22Rv1 (cell line): ENCODE data around the gene PRR5.

Experiments
- H3K27ac ChIP-seq: fragments of 450-650 bp; 2 replicates; pipeline ENCODE4 v1.5.1; 2017
- ZFX ChIP-seq: fragments of 450-650 bp; IDR thresholded peaks from 2 replicates; pipeline ENCODE4 v1.6.1; 2017; ENCODE audit warnings: antibody characterized with exemption, borderline replicate concordance
- TF ChIP-seq, protein P1 (sequence below): fragments of 450-650 bp; IDR thresholded peaks from 2 replicates; pipeline ENCODE4 v1.5.1; 2017; ENCODE audit warnings: mild to moderate bottlenecking

PRR5 gene

DNA sequence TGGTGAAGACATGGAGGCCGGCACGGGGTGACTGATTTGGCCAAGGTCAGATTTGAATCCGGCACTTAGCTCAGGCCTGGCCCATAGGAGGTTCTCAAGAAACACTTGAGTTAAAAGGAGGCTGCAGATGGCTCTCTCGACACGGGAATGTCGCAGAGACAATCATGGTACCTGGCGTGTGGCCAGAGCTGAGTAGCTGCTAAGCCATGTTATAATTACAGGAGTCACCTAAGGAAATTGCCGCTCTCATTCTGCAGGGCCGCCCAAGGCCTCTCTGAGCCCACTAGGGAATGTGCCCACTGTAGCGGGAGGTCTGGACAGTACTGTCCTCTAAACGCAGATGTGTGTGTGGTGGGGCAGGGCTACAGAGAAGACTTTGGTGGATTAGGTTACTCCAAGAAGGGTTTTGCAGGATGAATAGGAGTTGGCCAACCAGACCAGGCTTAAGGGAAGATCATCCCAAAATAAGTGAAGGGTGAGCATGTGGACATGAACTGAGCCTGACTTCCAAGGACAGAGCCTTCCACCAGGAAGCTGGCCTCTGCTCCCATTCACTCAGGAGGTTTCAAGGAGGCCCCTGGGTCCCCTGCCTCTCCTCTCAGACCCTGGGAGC lies 19.3 kb upstream of the PRR5 start:
- no peak for TF ChIP-seq ZFX
- TF ChIP-seq, protein P1, sequence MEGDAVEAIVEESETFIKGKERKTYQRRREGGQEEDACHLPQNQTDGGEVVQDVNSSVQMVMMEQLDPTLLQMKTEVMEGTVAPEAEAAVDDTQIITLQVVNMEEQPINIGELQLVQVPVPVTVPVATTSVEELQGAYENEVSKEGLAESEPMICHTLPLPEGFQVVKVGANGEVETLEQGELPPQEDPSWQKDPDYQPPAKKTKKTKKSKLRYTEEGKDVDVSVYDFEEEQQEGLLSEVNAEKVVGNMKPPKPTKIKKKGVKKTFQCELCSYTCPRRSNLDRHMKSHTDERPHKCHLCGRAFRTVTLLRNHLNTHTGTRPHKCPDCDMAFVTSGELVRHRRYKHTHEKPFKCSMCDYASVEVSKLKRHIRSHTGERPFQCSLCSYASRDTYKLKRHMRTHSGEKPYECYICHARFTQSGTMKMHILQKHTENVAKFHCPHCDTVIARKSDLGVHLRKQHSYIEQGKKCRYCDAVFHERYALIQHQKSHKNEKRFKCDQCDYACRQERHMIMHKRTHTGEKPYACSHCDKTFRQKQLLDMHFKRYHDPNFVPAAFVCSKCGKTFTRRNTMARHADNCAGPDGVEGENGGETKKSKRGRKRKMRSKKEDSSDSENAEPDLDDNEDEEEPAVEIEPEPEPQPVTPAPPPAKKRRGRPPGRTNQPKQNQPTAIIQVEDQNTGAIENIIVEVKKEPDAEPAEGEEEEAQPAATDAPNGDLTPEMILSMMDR, result no peak
- no peak overlapping the region for H3K27ac ChIP-seq

DNA sequence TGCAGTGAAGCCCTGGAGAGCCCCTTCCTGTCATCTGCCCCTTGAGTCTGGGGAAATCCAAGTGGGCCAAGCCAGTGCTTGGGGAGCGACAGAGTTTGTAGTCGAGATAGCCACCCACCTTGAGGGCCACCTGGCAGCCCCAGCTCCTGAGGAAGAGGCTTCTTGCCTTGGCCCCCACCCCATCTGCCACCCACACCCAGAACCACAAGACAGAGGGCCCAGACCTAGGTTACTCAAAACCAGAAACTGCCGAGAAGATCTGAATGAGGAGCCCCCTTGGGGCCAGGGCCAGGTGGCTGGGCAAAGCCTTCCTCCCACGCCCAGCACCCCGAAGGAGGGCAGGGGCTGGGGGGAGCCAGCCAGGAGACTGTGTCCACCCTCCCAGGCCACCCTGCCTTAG lies 18.8 kb upstream of the PRR5 start:
- no peak overlapping the region for H3K27ac ChIP-seq
- no peak for TF ChIP-seq ZFX
- TF ChIP-seq, protein P1, result no peak

DNA sequence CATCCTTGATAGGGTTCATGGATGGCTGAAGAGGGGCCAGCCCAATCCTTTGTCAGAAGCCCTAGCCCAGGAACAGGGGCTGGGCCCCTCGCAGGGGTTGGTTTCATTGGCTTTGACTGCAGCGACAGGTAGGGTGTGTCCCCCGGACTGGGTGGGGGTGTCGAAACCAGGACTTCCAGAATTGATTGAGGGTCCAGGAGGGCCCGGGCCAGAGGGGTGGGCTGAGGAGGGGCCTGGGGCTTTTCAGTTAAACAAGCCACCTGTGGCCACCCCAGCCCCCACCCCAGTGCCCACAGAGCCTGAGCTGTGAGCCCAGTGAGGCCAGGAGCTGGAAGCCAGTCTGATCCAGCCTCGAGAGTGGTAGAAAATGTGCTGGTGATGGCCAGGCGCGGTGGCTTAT lies 18.1 kb upstream of the PRR5 start:
- TF ChIP-seq, protein P1, result no peak
- TF ChIP-seq ZFX, result no peak
- H3K27ac ChIP-seq, result no peak overlapping the region

DNA sequence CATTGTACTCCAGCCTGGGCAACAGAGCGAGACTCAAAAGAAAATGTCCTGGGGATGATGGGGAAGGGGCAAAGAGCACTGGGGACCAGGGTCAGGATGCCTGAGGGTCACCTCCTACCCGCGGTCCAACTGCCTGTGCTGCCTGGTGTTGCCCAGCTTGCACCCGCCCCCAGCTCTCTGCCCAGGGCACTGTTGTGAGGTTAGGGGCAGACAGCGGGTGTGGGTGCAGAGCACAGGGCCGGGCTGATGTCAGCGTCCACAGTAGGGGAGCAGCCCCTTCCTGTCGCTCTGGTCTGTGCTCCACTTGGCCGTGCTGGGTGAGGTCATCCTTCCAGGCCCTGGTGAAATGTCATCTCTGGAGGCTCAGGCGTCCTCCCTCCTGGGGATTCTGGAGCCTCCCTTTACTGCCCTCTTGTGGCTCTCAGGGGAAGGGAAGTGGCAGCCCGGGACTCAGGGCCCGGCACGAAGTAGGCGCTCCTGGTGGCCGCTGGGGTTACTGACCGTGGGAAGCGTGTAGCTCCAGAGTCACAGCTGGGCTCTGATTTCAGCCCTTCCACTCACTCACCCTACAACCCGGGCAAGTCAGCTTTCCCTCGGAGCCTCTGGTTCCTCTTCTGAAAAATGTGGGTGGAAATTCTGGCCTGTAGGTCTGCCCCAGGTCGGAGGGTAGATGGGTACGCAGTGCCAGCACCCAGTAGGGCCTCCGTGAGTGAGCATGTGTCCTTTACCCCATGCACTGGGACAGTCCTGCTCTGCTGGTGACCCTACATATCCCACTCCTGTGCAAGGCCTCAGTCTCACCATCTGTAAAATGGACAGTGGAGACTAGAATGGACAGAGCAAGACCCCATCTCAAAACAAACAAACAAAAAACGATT lies 17.3 kb upstream of the PRR5 start:
- H3K27ac ChIP-seq, result peak overlapping the region; percentile 47
- TF ChIP-seq, protein P1, result peak; percentile 99
- no peak for TF ChIP-seq ZFX

DNA sequence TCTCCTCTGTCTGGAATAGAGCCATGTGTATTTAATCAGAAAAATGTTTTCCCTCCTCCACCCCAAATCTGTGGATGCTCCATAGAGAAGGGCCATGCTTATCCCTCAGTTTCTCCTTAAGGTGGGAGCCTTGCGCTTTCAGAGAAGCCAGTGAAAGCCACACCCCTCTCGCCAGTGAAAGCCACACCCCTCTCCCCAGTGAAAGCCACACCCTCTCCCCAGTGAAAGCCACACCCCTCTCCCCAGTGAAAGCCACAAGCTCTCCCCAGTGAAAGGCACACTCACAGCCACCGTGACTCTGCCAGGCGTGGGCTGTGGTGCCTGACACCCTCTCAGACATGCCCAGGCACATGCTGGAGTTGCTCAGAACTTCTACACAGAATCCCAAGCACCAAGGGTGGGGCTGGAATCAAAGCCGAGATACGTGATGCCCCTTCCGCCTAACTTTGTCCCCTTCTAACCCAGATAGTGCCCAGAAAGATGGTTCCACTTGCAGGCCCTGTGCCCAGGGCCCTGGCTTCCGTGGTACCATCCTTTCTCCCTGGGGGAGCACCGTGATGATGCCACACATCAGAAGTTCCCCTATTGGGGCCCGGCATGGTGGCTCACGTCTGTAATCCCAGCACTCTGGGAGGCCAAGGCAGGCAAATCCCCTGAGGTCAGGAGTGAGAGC lies 16.5 kb upstream of the PRR5 start:
- TF ChIP-seq ZFX, result no peak
- TF ChIP-seq, protein P1, result no peak
- peak overlapping the region; percentile 47 for H3K27ac ChIP-seq

DNA sequence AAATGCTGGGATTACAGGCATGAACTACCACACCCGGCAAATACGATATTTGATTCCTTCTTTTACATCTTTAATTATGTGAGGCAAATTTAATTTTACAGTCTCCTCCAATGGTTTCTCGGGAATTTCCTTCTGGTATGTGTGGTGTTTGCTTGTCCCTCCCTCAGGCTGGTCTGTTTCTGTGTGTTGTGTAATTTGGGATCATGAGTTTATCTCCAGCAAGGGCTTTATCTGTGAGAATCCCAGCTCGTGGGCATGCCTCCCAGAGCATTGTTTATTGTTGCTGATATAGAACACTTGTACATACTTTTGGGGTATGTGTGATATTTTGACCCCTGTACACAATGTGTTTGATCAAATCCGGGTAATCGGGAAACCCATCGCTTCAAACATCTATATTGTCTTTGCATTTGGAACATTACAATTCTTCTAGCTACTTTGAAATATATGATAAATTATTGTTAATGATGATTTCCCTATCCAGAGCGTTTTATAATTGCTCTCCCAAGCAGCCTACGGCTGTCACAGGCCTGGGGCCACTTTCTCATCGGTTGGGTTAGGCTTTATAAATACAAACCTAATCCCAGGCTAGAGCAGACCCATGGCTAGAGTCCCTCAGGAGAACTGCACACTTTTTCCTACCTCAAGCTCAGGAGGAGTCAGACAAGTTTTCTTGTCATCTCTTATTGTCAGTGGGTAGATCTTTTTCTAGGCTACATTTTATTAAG lies 15.0 kb upstream of the PRR5 start:
- H3K27ac ChIP-seq, result no peak overlapping the region
- no peak for TF ChIP-seq ZFX

DNA sequence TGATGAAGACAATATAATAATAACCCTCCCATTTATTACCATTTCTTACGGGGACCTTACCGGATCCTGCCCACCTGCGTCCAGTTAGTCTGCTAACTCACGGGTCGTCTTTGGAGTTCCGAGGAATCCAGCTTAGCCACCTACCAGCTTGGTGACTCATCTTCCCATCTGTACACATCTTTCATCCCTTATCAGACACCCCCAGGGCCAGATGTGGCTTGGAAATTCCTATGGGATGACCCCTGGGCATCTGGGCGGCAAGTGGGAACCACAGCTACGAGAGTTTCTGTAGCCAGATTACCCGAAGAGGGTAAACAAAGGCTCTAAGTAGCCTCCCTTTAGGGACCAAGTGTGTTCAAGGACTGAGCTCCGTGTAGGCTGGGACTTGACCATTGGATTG lies 12.8 kb upstream of the PRR5 start:
- H3K27ac ChIP-seq, result no peak overlapping the region
- TF ChIP-seq ZFX, result no peak
- TF ChIP-seq, protein P1, result no peak
